SK-N-MC (cell line): ENCODE measurements around the gene CLIP2.
"Not testable (repeated sequence)": the region's sequence is repeated elsewhere in the genome, so short reads cannot be mapped to it uniquely, and the experiment has no call there.

Source experiments
- DNase-seq: peaks from one replicate; pipeline ENCODE4 v3.0.0-alpha.2; 2011; ENCODE audit warnings: low read depth, low spot score
- H3K27ac ChIP-seq: fragments of 200-600 bp; sonication (generic); 2 replicates; pipeline ENCODE4 v1.5.1; 2016; ENCODE audit warnings: mixed run types
- H3K36me3 ChIP-seq: fragments of 200-600 bp; sonication (generic); 2 replicates; pipeline ENCODE4 v1.6.1; 2017; ENCODE audit warnings: antibody characterized with exemption, low read length, mixed read lengths; ENCODE audit not compliant: insufficient read depth
- H3K4me3 ChIP-seq: fragments of 200-600 bp; sonication (generic); 2 replicates; pipeline ENCODE4 v1.5.1; 2016
- H3K9ac ChIP-seq: fragments of 200-600 bp; sonication (generic); 2 replicates; pipeline ENCODE4 v1.8.0; 2017; ENCODE audit warnings: mixed run types, mixed read lengths; ENCODE audit not compliant: insufficient read length
- H3K9me3 ChIP-seq: fragments of 200-600 bp; sonication (generic); 2 replicates; pipeline ENCODE4 v1.6.1; 2017; ENCODE audit warnings: low read depth, mild to moderate bottlenecking, antibody characterized with exemption, low read length, moderate library complexity, mixed read lengths
- EZH2 ChIP-seq: fragments of 200-600 bp; sonication (generic); IDR thresholded peaks from one replicate; pipeline ENCODE4 v1.6.1; 2017; ENCODE audit warnings: antibody characterized with exemption
- FOXP2 ChIP-seq: optimal IDR thresholded peaks from 2 replicates; pipeline ENCODE3; 2011; ENCODE audit warnings: mild to moderate bottlenecking, moderate library complexity; ENCODE audit not compliant: insufficient read depth; ENCODE audit errors: extremely low read length, control extremely low read depth
- POLR2AphosphoS5 ChIP-seq: IDR thresholded peaks from 2 replicates; pipeline ENCODE4 v1.6.1; 2012; ENCODE audit warnings: mild to moderate bottlenecking, low read depth, low read length, borderline replicate concordance

Gene CLIP2

DNA sequence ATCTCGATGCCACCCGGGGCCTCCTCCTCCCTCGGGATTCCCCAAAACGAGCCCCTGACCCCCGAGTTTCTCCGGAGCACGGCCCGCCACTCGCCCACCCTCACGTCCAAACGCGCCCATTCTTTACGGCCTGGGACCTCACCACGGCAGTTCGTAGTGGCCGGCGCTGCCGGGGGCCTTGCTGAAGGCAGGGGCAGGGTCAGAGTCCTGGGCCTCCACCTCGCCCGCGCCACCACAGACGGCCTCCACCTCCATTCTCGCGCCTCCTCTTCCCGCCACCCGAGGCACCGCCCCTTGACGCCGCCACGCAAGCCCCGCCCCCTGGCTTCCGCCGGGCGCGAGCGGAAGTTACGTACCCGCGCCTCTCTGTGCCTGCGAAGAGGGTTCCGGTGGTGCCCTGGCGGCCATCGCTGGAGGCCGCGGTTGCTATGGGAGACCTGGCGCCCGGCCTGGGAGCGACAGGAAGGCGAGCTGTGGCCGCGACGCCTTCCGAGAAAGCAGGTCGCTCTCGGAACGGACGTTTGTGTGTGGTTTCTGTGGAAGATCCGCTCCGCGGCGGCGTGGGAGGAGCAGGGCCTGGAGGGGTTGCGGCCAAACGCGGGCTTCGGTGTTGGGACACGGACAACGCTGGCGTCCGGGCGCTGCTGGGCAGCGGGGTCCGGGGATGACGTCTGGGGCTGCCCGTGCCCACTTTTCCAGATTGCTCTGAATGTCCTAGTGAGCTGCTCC lies 34.9 kb upstream of the CLIP2 start, which contains the start of gene RFC2:
TSS of gene RFC2 (minus strand) at position 271 of the 729 bp plus-strand sequence. CDS start at position 255, 16 bp downstream.
- Histone ChIP-seq H3K36me3 (peaks cover 26% of the 10 kb centered on the region), H3K9ac (peak within 1 kb of the TSS; percentile 99), H3K9me3 (no peaks in the 10 kb centered on the region), H3K27ac (peak within 1 kb of the TSS; percentile 80), H3K4me3 (peak within 1 kb of the TSS; percentile 96)
- DNase-seq = peak; percentile 42
- TF ChIP-seq POLR2AphosphoS5 (peak; percentile 94), EZH2 (no peak)

DNA sequence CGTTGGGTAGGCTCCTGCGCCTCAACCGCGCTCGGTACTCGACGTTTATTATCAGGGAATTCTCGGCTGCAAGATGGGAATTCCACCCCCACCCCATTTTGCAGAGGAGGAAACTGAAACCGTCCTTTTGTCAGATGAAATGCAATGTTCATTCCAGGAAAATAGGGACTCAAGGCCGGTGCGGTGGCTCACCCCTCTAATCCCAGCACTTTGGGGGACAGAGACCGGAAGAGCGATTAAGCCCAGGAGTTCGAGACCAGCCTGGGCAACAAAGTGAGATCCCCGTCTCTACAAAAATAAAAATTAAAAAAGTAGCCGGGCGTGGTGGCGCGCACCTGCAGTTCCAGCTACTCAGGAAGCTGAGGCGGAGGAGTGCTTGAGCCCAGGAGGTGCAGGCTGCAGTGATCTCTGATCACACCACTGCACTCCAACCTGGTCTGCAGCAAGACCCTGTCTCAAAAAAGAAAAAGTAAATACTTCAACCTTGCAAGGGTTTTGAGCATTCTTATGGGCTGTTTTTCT lies 34.3 kb upstream of the CLIP2 start:
- peak overlapping the region; percentile 96 for H3K4me3 ChIP-seq

DNA sequence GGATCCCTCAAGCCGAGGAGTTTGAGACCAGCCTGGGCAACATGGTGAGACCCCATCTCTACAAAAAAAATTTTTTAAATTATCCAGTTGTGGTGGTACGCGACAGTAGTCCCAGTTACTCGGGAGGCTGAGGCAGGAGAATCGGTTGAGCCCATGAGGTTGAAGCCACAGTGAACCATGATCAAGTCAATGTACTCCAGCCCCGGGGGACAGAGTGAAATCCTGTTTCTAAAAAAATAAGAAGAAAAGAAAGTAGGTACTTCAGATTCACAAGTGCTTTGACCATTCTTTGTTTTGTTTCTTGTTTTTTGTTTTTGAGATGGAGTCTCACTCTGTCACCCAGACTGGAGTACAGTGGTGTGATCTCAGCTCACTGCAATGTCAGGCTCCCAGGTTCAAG lies 33.7 kb upstream of the CLIP2 start:
- Histone ChIP-seq H3K36me3 (peaks cover 15% of the 10 kb centered on the region), H3K4me3 (peak overlapping the region; percentile 96), H3K9ac (peak overlapping the region; percentile 99)
- H3K9me3 ChIP-seq, DNase-seq, H3K27ac ChIP-seq: not testable (repeated sequence)

More for the DNA sequence above, 34.3 kb upstream of the CLIP2 start:
- Histone ChIP-seq H3K9ac (peak overlapping the region; percentile 99), H3K9me3 (no peaks in the 10 kb centered on the region), H3K36me3 (peaks cover 20% of the 10 kb centered on the region), H3K27ac (no peak overlapping the region)
- no peak for DNase-seq
- TF ChIP-seq FOXP2 (no peak), POLR2AphosphoS5 (no peak), EZH2 (no peak)

DNA sequence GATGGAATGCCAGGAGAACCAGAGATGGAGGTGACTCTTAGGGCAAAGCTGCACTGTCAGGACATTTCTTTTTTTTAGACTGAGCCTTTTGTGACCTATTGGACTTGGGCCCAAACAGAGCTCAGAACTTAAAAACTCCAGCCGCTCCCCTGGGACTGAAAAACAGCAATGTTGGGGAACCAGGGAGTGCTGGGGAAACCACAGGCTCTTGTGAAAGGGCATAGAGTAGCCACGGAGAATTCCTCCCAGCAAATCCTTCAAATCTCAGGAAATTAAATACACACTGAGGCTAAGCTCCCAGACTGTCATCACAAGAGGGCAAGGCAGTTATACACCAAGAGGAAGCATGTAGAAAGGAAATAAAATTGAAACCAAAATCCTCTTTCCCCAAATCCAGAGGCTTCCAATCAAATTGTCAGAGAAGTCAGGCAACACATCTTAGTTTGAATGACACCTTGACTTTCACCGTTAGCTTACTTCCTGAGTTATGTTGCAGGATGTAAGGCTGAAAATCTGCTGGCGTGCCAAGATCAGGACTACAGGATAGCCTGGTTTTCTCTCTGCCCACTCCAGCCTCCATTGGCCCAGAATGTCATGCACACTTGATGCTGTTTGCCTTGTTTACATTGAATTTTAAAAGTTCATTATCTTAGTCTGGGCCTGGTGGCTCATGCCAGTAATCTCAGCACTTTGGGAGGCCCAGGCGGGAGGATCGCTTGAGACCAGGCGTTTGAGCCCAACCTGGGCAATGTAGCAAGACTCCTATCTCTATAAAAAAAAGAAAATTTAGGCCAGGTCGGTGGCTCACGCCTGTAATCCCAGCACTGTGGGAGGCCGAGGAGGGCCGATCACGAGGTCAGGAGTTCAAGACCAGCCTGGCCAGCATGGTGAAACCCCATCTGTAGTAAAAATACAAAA lies 32.5 kb upstream of the CLIP2 start:
- TF ChIP-seq FOXP2 (no peak), POLR2AphosphoS5 (no peak), EZH2 (no peak)
- H3K9me3 ChIP-seq = no peaks in the 10 kb centered on the region
- no peak overlapping the region for H3K4me3 ChIP-seq
- peak overlapping the region; percentile 41 for H3K9ac ChIP-seq
- H3K36me3 ChIP-seq = peaks cover 5% of the 10 kb centered on the region
- no peak for DNase-seq
- H3K27ac ChIP-seq = peak overlapping the region; percentile 78

DNA sequence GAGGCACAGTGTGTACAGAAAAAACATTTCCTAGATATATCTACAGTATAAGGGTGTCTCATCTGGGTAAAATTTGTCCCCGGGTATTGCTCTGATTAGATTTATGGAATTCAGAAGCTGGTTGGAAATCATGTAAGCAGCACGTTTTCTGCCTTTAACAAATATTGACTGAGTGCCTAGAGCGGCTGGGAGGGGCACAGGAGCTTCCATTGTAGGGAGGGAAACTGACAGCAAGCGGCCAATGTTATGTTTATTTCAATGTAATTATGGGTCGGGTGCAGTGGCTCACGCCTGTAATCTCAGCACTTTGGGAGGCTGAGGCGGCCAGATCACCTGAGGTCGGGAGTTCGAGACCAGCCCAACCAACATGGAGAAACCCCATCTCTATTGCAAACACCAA lies 30.6 kb upstream of the CLIP2 start:
- no peak overlapping the region for H3K9ac ChIP-seq
- H3K36me3 ChIP-seq = no peaks in the 10 kb centered on the region
- no peak for TF ChIP-seq EZH2
- no peak overlapping the region for H3K27ac ChIP-seq
- H3K4me3 ChIP-seq = no peak overlapping the region
- no peak for DNase-seq
- no peaks in the 10 kb centered on the region for H3K9me3 ChIP-seq

DNA sequence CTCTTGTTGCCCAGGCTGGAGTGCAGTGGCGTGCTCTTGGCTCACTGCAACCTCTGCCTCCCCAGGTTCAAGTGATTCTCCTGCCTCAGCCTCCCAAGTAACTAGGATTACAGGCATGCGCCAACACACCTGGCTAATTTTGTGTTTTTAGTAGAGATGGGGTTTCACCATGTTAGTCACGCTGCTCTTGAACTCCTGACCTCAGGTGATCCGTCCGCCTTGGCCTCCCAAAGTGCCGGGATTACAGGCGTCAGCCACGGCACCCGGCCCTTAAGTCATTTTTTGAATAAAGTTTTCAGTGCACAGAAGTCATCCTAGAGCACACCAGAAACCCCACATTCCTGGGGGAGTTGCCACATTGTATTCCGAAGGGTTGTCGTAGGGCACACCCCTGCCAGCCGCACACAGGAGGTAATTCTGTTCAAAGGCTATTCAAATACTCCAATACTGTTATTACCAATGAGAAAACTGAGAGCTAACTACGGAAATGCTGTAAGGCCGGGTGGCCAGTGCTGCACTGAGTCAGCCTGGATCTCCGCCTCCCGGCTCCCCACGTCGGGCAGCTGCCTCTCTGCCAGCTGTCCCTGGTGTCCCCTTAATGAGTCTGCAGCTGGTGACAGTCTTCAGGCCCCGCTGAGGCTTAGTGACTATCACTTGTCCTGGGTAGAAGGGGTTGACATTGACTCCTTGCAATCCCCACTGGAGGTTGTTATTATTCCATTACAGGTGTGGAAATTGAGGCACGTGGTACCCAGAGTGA lies 26.4 kb upstream of the CLIP2 start:
- DNase-seq = no peak
- H3K27ac ChIP-seq = no peak overlapping the region

GRCh38 chr7:74263399-74264120 lies 25.6 kb upstream of the CLIP2 start:
- no peak overlapping the region for H3K4me3 ChIP-seq
- no peak overlapping the region for H3K9ac ChIP-seq
- H3K36me3 ChIP-seq = no peaks in the 10 kb centered on the region
- no peak overlapping the region for H3K27ac ChIP-seq
- no peak for DNase-seq
- TF ChIP-seq POLR2AphosphoS5 (no peak), EZH2 (no peak), FOXP2 (no peak)
- no peaks in the 10 kb centered on the region for H3K9me3 ChIP-seq

More for the DNA sequence above, 26.4 kb upstream of the CLIP2 start:
- TF ChIP-seq FOXP2 (no peak), POLR2AphosphoS5 (no peak), EZH2 (no peak)
- no peaks in the 10 kb centered on the region for H3K9me3 ChIP-seq
- no peak overlapping the region for H3K9ac ChIP-seq
- H3K4me3 ChIP-seq = no peak overlapping the region
- H3K36me3 ChIP-seq = no peaks in the 10 kb centered on the region
